Testis (tissue), 5 donors: Measurements from ENCODE around the gene KCNK7. TPM values are rescaled to one million over a fixed set of nuclear protein-coding genes. Genes with fewer than 3 reads are reported as not detected.

Experiments used
- DNase-seq: peaks from one replicate; pipeline ENCODE4 v3.0.0-alpha.2; 2019
- H3K27ac ChIP-seq, 2 donors: fragments of 200-600 bp; sonication (generic); one replicate each; pipeline ENCODE4 v1.5.1; 2019
- H3K27me3 ChIP-seq: fragments of 200-600 bp; sonication (generic); one replicate; pipeline ENCODE4 v1.5.1; 2019
- H3K36me3 ChIP-seq: fragments of 200-600 bp; sonication (generic); one replicate; pipeline ENCODE4 v1.5.1; 2017; ENCODE audit warnings: low read depth; ENCODE audit errors: missing control alignments
- H3K4me1 ChIP-seq: fragments of 200-600 bp; sonication (generic); one replicate; pipeline ENCODE4 v1.5.1; 2019
- H3K4me3 ChIP-seq, 2 donors: fragments of 200-600 bp; sonication (generic); one replicate each; pipeline ENCODE4 v1.5.1; 2017 to 2019
- H3K9me3 ChIP-seq: fragments of 200-600 bp; sonication (generic); one replicate; pipeline ENCODE4 v1.5.1; 2017
- CTCF ChIP-seq, 3 experiments: fragments of 450-650 bp in 2 of 3; fragments of 200-600 bp in 1 of 3; sonication (generic) in 1 of 3; IDR thresholded peaks; one replicate each; pipeline ENCODE4 v1.5.1; 2016 to 2019; ENCODE audit warnings: antibody characterized with exemption in 3 of 3, mild to moderate bottlenecking in 2 of 3, moderate library complexity in 1 of 3
- POLR2A ChIP-seq: fragments of 450-650 bp; IDR thresholded peaks from one replicate; pipeline ENCODE4 v1.6.1; 2017; ENCODE audit warnings: antibody characterized with exemption, mild to moderate bottlenecking, moderate library complexity
- WGBS, 2 donors: methylation state at CpG; one replicate each; pipeline ENCODE4 v1.1.5; 2018; 5-methylcytosine and 5-hydroxymethylcytosine counted together
- intact Hi-C: fragments of 100-400 bp; cut with DNase I; formaldehyde crosslinking; loops from one replicate; pipeline ENCODE4 v1.15.1; 2023; ENCODE audit warnings: low total_unique reads
- long read RNA-seq, 2 donors: transcript quantifications; one replicate each; lab custom pipeline, GENCODE V29; 2026
- polyA plus RNA-seq: library from polyadenylated mRNA; stranded (reverse); fragments of 350-450 nt; fragmentation: Illumina TruSeq; extraction: RNeasy Lipid Tissue Mini Kit (QIAGEN cat#74804); gene quantifications from one replicate; pipeline ENCODE4 v1.2.3, GENCODE V29; 2014; ENCODE audit warnings: low read depth, low replicate concordance; ENCODE audit not compliant: insufficient read depth
- total RNA-seq, 2 donors: library from RNA; depleted of rRNA; stranded (reverse); fragments of >200 nt; gene quantifications; one replicate each; pipeline ENCODE4 v1.2.3, GENCODE V29; 2016

Gene KCNK7
- total RNA-seq (1 to 10 TPM in 1 of 2 donors, under 1 TPM in 1; 0.99 to 2.5 TPM), polyA plus RNA-seq (0.26 TPM)
- long read RNA-seq, donor 1, result 0 reads
- long read RNA-seq, donor 2, result 0 reads

- Histone ChIP-seq H3K27me3 (no peaks in the 10 kb centered on the region), H3K36me3 (no peaks in the 10 kb centered on the region), H3K4me1 (peaks cover 4% of the 10 kb centered on the region), H3K4me3 (no peak within 1 kb of the TSS), H3K9me3 (no peaks in the 10 kb centered on the region), H3K27ac (no peak within 1 kb of the TSS)
- DNase-seq, result no peak
- TF ChIP-seq CTCF (IDR thresholded peaks at IDR 0.05) (no peak), POLR2A (no peak)
- WGBS, 2 donors, result 77 to 90% methylated on average over 9 to 12 of the region's 12 CpGs
- intact Hi-C loops, result no loop called here
These were observed at the start of gene KCNK7 for GRCh38 chr11:65595543-65596281. KCNK7 (minus strand) TSS chr11:65595800; CDS start chr11:65595772, 28 bp downstream.

DNA sequence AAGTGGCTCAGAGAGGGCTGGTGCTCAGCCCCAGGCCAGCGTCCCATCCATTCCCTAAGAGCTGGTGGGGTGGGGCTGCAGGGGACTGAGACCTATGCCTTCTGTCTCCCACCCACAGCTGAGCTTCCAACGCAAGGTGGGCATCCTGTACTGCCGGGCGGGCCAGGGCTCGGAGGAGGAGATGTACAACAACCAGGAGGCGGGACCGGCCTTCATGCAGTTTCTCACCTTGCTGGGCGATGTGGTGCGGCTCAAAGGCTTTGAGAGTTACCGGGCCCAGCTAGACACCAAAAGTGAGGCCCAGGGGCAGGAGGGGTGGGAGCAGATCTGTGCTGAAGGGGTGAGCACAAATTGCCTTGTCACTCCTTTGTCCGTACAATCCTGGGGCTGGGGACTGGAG is 49.2 kb upstream of the KCNK7 start:
- no peaks in the 10 kb centered on the region for H3K4me1 ChIP-seq
- intact Hi-C loops, result no loop called here
- DNase-seq, result no peak
- no peaks in the 10 kb centered on the region for H3K27me3 ChIP-seq
- H3K4me3 ChIP-seq, result no peak overlapping the region
- no peaks in the 10 kb centered on the region for H3K36me3 ChIP-seq
- TF ChIP-seq POLR2A (no peak), CTCF (IDR thresholded peaks at IDR 0.05) (no peak)
- H3K9me3 ChIP-seq, result no peaks in the 10 kb centered on the region
- 90% methylated on average over 11 of the region's 11 CpGs; no CpG with 5 or more reads in 1 of the 2 donors for WGBS, 2 donors
- H3K27ac ChIP-seq, result no peak overlapping the region

DNA sequence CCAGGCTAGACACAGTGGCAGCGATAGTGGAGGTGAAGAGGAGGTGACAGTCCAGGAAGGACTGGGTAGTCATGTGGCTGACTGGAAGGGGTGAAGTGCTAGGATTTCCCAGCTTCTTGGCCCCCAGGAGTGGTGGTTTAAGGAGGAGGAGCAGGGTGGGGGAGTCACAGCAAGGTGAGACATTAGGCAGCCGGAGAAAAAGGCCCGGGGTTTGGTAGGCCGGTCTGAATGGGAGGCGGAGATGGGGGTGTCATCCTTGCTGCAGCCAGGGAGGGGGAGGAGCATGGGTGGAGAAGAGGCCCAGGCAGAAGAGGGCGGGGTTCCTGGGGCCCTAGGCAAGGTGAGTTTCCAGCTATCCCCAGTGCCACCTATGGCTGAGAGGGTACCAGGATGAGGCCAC is 48.4 kb upstream of the KCNK7 start:
- H3K4me1 ChIP-seq, result peaks cover 2% of the 10 kb centered on the region
- H3K36me3 ChIP-seq, result no peaks in the 10 kb centered on the region
- TF ChIP-seq CTCF (IDR thresholded peaks at IDR 0.05) (no peak), POLR2A (no peak)
- WGBS, 2 donors, result 76% methylated on average over 6 of the region's 6 CpGs
- H3K9me3 ChIP-seq, result no peaks in the 10 kb centered on the region
- DNase-seq, result no peak
- intact Hi-C loops, result no loop called here
- no peak overlapping the region for H3K4me3 ChIP-seq
- H3K27me3 ChIP-seq, result no peaks in the 10 kb centered on the region
- no peak overlapping the region for H3K27ac ChIP-seq

GRCh38 chr11:65642014-65642671 is 46.5 kb upstream of the KCNK7 start:
- peak overlapping the region in 1 of 2 donors; percentile 12 for H3K4me3 ChIP-seq
- no peaks in the 10 kb centered on the region for H3K9me3 ChIP-seq
- peaks cover 14% of the 10 kb centered on the region for H3K4me1 ChIP-seq
- TF ChIP-seq CTCF (IDR thresholded peaks at IDR 0.05) (no peak), POLR2A (no peak)
- WGBS, 2 donors, result 35 to 59% methylated on average over 26 to 49 of the region's 49 CpGs
- intact Hi-C loops, result no loop called here
- DNase-seq, result no peak
- no peak overlapping the region for H3K27ac ChIP-seq
- no peaks in the 10 kb centered on the region for H3K27me3 ChIP-seq
- no peaks in the 10 kb centered on the region for H3K36me3 ChIP-seq
